ENCODE data around the gene TAF1C.

DNA sequence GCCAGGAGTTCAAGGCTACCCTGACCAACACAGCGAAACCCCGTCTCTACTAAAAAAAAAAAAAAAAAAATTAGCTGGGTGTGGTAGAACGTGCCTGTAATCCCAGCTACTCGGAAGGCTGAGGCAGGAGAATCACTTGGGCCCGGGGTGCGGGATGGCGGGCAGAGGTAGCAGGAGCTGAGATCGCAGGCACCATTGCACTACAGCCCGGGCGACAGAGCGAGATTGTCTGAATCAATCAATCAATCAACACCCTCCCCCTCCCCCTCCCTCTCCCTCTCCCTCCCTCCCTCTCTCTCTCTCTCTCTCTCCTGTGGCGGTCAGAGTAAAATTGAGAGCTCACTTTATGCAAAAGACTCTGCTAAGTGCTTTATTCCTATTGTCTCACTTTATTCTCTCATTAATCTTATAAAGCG, 43.1 kb downstream of the TAF1C start:
- TF ChIP-seq, protein P1, sequence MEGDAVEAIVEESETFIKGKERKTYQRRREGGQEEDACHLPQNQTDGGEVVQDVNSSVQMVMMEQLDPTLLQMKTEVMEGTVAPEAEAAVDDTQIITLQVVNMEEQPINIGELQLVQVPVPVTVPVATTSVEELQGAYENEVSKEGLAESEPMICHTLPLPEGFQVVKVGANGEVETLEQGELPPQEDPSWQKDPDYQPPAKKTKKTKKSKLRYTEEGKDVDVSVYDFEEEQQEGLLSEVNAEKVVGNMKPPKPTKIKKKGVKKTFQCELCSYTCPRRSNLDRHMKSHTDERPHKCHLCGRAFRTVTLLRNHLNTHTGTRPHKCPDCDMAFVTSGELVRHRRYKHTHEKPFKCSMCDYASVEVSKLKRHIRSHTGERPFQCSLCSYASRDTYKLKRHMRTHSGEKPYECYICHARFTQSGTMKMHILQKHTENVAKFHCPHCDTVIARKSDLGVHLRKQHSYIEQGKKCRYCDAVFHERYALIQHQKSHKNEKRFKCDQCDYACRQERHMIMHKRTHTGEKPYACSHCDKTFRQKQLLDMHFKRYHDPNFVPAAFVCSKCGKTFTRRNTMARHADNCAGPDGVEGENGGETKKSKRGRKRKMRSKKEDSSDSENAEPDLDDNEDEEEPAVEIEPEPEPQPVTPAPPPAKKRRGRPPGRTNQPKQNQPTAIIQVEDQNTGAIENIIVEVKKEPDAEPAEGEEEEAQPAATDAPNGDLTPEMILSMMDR (IDR thresholded peaks at IDR 0.05) = no peak
- TF ChIP-seq POLR2A (IDR thresholded peaks at IDR 0.05) = no peak

Measured in esophagus squamous epithelium (tissue), 4 donors.